Right lobe of liver (tissue), 4 donors: ENCODE measurements around the gene RABL6.

Experiments used
- CTCF ChIP-seq, 4 donors: fragments of 200-600 bp in 3 of 4; fragments of 450-650 bp in 1 of 4; IDR thresholded peaks; one replicate each; pipeline versions ENCODE4 v1.5.1 to v1.8.0; 2016 to 2022; ENCODE audit warnings: antibody characterized with exemption in 4 of 4, mild to moderate bottlenecking in 2 of 4
- POLR2A ChIP-seq: fragments of 450-650 bp; IDR thresholded peaks from one replicate; pipeline ENCODE4 v1.6.1; 2017; ENCODE audit warnings: antibody characterized with exemption, mild to moderate bottlenecking
- donor health status: DM: no; HTN: no; CAD: no.
- donor health status: DM: no; HTN: no; CAD: no.
- donor health status: DM: no; HTN: yes; CAD: no.

GRCh38 chr9:136831002-136831719 lies 23.4 kb downstream of the RABL6 start:
- no peak for TF ChIP-seq CTCF (IDR thresholded peaks at IDR 0.05)
- no peak for TF ChIP-seq POLR2A
